HEK293 (cell line): ENCODE measurements around the gene PDE4D.
A peak's percentile ranks its signal among the peaks of the same experiment; 100 is the strongest.

Experiments used
- BCL11A ChIP-seq: fragments of 450-650 bp; formaldehyde crosslinking; IDR thresholded peaks from 2 replicates; pipeline ENCODE4 v1.5.1; 2016; ENCODE audit warnings: low read depth, missing biosample characterization, missing genetic modification characterization
- EGR2 ChIP-seq: fragments of 450-650 bp; formaldehyde crosslinking; IDR thresholded peaks from 2 replicates; pipeline ENCODE4 v1.5.1; 2016; ENCODE audit warnings: low read depth, missing biosample characterization, missing genetic modification characterization
- FEZF1 ChIP-seq: fragments of 450-650 bp; formaldehyde crosslinking; IDR thresholded peaks from 2 replicates; pipeline ENCODE4 v1.5.1; 2016; ENCODE audit warnings: missing biosample characterization, missing genetic modification characterization
- GLI2 ChIP-seq: fragments of 450-650 bp; formaldehyde crosslinking; IDR thresholded peaks from 2 replicates; pipeline ENCODE4; 2017; ENCODE audit warnings: missing biosample characterization, missing genetic modification characterization, low read depth, borderline replicate concordance
- GLIS1 ChIP-seq: fragments of 450-650 bp; formaldehyde crosslinking; IDR thresholded peaks from 2 replicates; pipeline ENCODE4 v1.5.1; 2016; ENCODE audit warnings: missing biosample characterization, missing genetic modification characterization
- KLF16 ChIP-seq: fragments of 450-650 bp; formaldehyde crosslinking; IDR thresholded peaks from 2 replicates; pipeline ENCODE4 v1.5.1; 2017; ENCODE audit warnings: missing biosample characterization, missing genetic modification characterization
- OVOL3 ChIP-seq: fragments of 450-650 bp; formaldehyde crosslinking; IDR thresholded peaks from 2 replicates; pipeline ENCODE4 v1.5.1; 2016; ENCODE audit warnings: missing biosample characterization, missing genetic modification characterization
- RBAK ChIP-seq: fragments of 450-650 bp; formaldehyde crosslinking; IDR thresholded peaks from 2 replicates; pipeline ENCODE4 v1.5.1; 2016; ENCODE audit warnings: missing biosample characterization, missing genetic modification characterization
- SP2 ChIP-seq: fragments of 450-650 bp; formaldehyde crosslinking; IDR thresholded peaks from 2 replicates; pipeline ENCODE4 v1.5.1; 2016; ENCODE audit warnings: missing biosample characterization, missing genetic modification characterization
- SP7 ChIP-seq: fragments of 450-650 bp; formaldehyde crosslinking; IDR thresholded peaks from 2 replicates; pipeline ENCODE4 v1.5.1; 2016; ENCODE audit warnings: missing biosample characterization, missing genetic modification characterization
- YY1 ChIP-seq: fragments of 450-650 bp; formaldehyde crosslinking; IDR thresholded peaks from 2 replicates; pipeline ENCODE4 v1.5.1; 2018; ENCODE audit warnings: missing biosample characterization, missing genetic modification characterization
- ZBTB8A ChIP-seq: fragments of 450-650 bp; formaldehyde crosslinking; IDR thresholded peaks from 2 replicates; pipeline ENCODE4 v1.5.1; 2016; ENCODE audit warnings: missing biosample characterization, missing genetic modification characterization
- ZFP69B ChIP-seq: fragments of 450-650 bp; formaldehyde crosslinking; IDR thresholded peaks from 2 replicates; pipeline ENCODE4 v1.5.1; 2016; ENCODE audit warnings: missing biosample characterization, missing genetic modification characterization
- ZNF112 ChIP-seq: fragments of 450-650 bp; formaldehyde crosslinking; IDR thresholded peaks from 2 replicates; pipeline ENCODE4 v1.5.0; 2017; ENCODE audit warnings: missing biosample characterization, missing genetic modification characterization
- ZNF169 ChIP-seq: fragments of 450-650 bp; formaldehyde crosslinking; IDR thresholded peaks from 2 replicates; pipeline ENCODE4 v1.5.1; 2016; ENCODE audit warnings: missing biosample characterization, missing genetic modification characterization
- ZNF2 ChIP-seq: fragments of 450-650 bp; formaldehyde crosslinking; IDR thresholded peaks from 2 replicates; pipeline ENCODE4 v1.5.1; 2016; ENCODE audit warnings: missing biosample characterization, missing genetic modification characterization
- ZNF202 ChIP-seq: fragments of 450-650 bp; formaldehyde crosslinking; IDR thresholded peaks from 2 replicates; pipeline ENCODE4 v1.5.1; 2016; ENCODE audit warnings: missing biosample characterization, missing genetic modification characterization, borderline replicate concordance
- ZNF248 ChIP-seq: fragments of 450-650 bp; formaldehyde crosslinking; IDR thresholded peaks from 2 replicates; pipeline ENCODE4 v1.5.1; 2017; ENCODE audit warnings: missing biosample characterization, missing genetic modification characterization
- ZNF274 ChIP-seq, 2 experiments: fragments of 200-500 bp in 1 of 2; fragments of 450-650 bp in 1 of 2; sonication (Bioruptor generic) in 1 of 2; formaldehyde crosslinking in 1 of 2; IDR thresholded peaks; 2 replicates each; pipeline versions ENCODE4 v1.5.1 to v1.6.1; 2014 to 2016; ENCODE audit warnings: borderline replicate concordance in 1 of 2, inconsistent platforms in 1 of 2, low read length in 1 of 2, missing biosample characterization in 1 of 2, missing genetic modification characterization in 1 of 2
- ZNF311 ChIP-seq: fragments of 450-650 bp; formaldehyde crosslinking; IDR thresholded peaks from 2 replicates; pipeline ENCODE4 v1.5.1; 2017; ENCODE audit warnings: missing biosample characterization, missing genetic modification characterization, borderline replicate concordance
- ZNF324 ChIP-seq: fragments of 450-650 bp; formaldehyde crosslinking; IDR thresholded peaks from 2 replicates; pipeline ENCODE4 v1.5.1; 2016; ENCODE audit warnings: missing biosample characterization, missing genetic modification characterization
- ZNF366 ChIP-seq: fragments of 450-650 bp; formaldehyde crosslinking; conservative IDR thresholded peaks from 2 replicates; pipeline ENCODE4 v1.5.1; 2016; ENCODE audit warnings: missing biosample characterization, missing genetic modification characterization
- ZNF423 ChIP-seq: fragments of 450-650 bp; formaldehyde crosslinking; IDR thresholded peaks from 2 replicates; pipeline ENCODE4 v1.5.1; 2016; ENCODE audit warnings: missing biosample characterization, missing genetic modification characterization
- ZNF473 ChIP-seq: fragments of 450-650 bp; formaldehyde crosslinking; IDR thresholded peaks from 2 replicates; pipeline ENCODE4 v1.5.1; 2017; ENCODE audit warnings: missing biosample characterization, missing genetic modification characterization
- ZNF530 ChIP-seq: fragments of 450-650 bp; formaldehyde crosslinking; IDR thresholded peaks from 2 replicates; pipeline ENCODE4 v1.5.1; 2016; ENCODE audit warnings: low read depth, missing biosample characterization, missing genetic modification characterization
- ZNF561 ChIP-seq: fragments of 450-650 bp; IDR thresholded peaks from 2 replicates; pipeline ENCODE4 v1.5.1; 2018; ENCODE audit warnings: missing biosample characterization, missing genetic modification characterization, borderline replicate concordance
- ZNF600 ChIP-seq: fragments of 450-650 bp; formaldehyde crosslinking; IDR thresholded peaks from 2 replicates; pipeline ENCODE4 v1.5.1; 2016; ENCODE audit warnings: missing biosample characterization, missing genetic modification characterization
- ZNF837 ChIP-seq: fragments of 450-650 bp; formaldehyde crosslinking; IDR thresholded peaks from 2 replicates; pipeline ENCODE4 v1.5.1; 2016; ENCODE audit warnings: missing biosample characterization, missing genetic modification characterization
- TF ChIP-seq, protein P1 (sequence below): fragments of 450-650 bp; formaldehyde crosslinking; IDR thresholded peaks from 2 replicates; pipeline ENCODE4 v1.5.1; 2017; ENCODE audit warnings: missing biosample characterization, missing genetic modification characterization
- TF ChIP-seq, protein P2 (sequence below): fragments of 450-650 bp; formaldehyde crosslinking; IDR thresholded peaks from 2 replicates; pipeline ENCODE4 v1.5.1; 2016; ENCODE audit warnings: missing biosample characterization, missing genetic modification characterization, borderline replicate concordance
- TF ChIP-seq, protein P3 (sequence below): fragments of 450-650 bp; formaldehyde crosslinking; IDR thresholded peaks from 2 replicates; pipeline ENCODE4 v1.5.1; 2017; ENCODE audit warnings: missing biosample characterization, missing genetic modification characterization
- TF ChIP-seq, protein P4 (sequence below): fragments of 450-650 bp; IDR thresholded peaks from 2 replicates; pipeline ENCODE4 v1.5.1; 2018; ENCODE audit warnings: missing biosample characterization, mild to moderate bottlenecking, missing genetic modification characterization
- TF ChIP-seq, protein P5 (sequence below): fragments of 450-650 bp; formaldehyde crosslinking; optimal IDR thresholded peaks from 2 replicates; pipeline ENCODE3; 2016; ENCODE audit warnings: missing biosample characterization, mild to moderate bottlenecking, missing genetic modification characterization

Gene PDE4D

DNA sequence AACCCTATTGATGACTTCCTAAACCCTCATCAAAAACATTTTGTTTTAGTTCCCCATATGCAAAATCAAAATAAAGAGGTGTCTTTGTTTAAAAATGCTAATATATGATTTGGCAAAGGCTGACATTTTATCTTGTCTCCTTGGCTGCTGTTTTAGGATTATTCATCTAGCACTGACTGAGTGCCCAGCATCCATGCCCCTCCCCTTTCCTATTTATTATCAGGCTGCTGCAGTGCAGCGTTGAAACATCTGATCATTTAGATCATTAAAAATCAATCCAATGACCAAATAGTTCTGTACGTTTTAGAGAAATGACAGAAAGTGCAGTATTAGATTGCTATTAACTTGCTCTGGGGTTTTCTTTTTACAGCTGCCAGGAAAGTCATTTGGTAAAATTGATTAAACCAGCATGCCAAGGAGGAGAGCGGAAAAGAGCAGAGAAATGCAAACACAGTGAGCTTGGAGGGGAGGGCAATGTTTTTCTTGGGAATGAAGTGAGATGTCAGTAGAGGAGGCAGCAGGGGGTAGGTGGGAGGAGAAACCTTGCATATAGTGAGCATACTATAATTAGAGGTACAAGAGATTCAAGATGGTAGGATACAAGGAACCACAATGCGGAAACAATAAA lies 286.3 kb downstream of the PDE4D start (continued):
- TF ChIP-seq, protein P1, sequence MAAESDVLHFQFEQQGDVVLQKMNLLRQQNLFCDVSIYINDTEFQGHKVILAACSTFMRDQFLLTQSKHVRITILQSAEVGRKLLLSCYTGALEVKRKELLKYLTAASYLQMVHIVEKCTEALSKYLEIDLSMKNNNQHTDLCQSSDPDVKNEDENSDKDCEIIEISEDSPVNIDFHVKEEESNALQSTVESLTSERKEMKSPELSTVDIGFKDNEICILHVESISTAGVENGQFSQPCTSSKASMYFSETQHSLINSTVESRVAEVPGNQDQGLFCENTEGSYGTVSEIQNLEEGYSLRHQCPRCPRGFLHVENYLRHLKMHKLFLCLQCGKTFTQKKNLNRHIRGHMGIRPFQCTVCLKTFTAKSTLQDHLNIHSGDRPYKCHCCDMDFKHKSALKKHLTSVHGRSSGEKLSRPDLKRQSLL (tag by site-specific recombination): no peak
- TF ChIP-seq, protein P2, sequence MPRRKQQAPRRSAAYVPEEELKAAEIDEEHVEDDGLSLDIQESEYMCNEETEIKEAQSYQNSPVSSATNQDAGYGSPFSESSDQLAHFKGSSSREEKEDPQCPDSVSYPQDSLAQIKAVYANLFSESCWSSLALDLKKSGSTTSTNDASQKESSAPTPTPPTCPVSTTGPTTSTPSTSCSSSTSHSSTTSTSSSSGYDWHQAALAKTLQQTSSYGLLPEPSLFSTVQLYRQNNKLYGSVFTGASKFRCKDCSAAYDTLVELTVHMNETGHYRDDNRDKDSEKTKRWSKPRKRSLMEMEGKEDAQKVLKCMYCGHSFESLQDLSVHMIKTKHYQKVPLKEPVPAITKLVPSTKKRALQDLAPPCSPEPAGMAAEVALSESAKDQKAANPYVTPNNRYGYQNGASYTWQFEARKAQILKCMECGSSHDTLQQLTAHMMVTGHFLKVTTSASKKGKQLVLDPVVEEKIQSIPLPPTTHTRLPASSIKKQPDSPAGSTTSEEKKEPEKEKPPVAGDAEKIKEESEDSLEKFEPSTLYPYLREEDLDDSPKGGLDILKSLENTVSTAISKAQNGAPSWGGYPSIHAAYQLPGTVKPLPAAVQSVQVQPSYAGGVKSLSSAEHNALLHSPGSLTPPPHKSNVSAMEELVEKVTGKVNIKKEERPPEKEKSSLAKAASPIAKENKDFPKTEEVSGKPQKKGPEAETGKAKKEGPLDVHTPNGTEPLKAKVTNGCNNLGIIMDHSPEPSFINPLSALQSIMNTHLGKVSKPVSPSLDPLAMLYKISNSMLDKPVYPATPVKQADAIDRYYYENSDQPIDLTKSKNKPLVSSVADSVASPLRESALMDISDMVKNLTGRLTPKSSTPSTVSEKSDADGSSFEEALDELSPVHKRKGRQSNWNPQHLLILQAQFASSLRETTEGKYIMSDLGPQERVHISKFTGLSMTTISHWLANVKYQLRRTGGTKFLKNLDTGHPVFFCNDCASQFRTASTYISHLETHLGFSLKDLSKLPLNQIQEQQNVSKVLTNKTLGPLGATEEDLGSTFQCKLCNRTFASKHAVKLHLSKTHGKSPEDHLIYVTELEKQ (tag by site-specific recombination): no peak
- TF ChIP-seq SP2 (tag by site-specific recombination) (no peak), SP7 (tag by site-specific recombination) (peak; percentile 49; the same call in 1 of the 2 replicates), ZNF473 (tag by site-specific recombination) (no peak), ZNF837 (tag by site-specific recombination) (no peak), ZNF311 (no peak), EGR2 (tag by site-specific recombination) (no peak), RBAK (tag by site-specific recombination) (no peak), ZNF248 (tag by site-specific recombination) (no peak), ZNF530 (tag by site-specific recombination) (no peak), BCL11A (tag by site-specific recombination) (no peak), FEZF1 (tag by site-specific recombination) (peak; percentile 84), ZNF274 (IDR thresholded peaks at IDR 0.05; ENCODE audit: low read length) (no peak), ZNF274 (tag by site-specific recombination; IDR thresholded peaks at IDR 0.05; ENCODE audit: borderline replicate concordance) (no peak), YY1 (no peak), ZNF600 (no peak), GLI2 (tag by site-specific recombination) (no peak), OVOL3 (tag by site-specific recombination) (no peak), ZNF561 (tag by site-specific recombination) (no peak), GLIS1 (peak; percentile 81), ZBTB8A (tag by site-specific recombination) (no peak), ZNF366 (tag by site-specific recombination) (no peak), ZNF324 (tag by site-specific recombination) (no peak), ZNF2 (tag by site-specific recombination) (no peak), ZNF423 (tag by site-specific recombination) (no peak), ZNF169 (tag by site-specific recombination) (no peak), KLF16 (tag by site-specific recombination) (no peak), ZNF202 (tag by site-specific recombination) (no peak), ZNF112 (tag by site-specific recombination) (no peak), ZFP69B (tag by site-specific recombination) (no peak)
- TF ChIP-seq, protein P3, sequence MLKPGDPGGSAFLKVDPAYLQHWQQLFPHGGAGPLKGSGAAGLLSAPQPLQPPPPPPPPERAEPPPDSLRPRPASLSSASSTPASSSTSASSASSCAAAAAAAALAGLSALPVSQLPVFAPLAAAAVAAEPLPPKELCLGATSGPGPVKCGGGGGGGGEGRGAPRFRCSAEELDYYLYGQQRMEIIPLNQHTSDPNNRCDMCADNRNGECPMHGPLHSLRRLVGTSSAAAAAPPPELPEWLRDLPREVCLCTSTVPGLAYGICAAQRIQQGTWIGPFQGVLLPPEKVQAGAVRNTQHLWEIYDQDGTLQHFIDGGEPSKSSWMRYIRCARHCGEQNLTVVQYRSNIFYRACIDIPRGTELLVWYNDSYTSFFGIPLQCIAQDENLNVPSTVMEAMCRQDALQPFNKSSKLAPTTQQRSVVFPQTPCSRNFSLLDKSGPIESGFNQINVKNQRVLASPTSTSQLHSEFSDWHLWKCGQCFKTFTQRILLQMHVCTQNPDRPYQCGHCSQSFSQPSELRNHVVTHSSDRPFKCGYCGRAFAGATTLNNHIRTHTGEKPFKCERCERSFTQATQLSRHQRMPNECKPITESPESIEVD (tag by site-specific recombination): peak; percentile 54; the same call in 1 of the 2 replicates
- TF ChIP-seq, protein P4, sequence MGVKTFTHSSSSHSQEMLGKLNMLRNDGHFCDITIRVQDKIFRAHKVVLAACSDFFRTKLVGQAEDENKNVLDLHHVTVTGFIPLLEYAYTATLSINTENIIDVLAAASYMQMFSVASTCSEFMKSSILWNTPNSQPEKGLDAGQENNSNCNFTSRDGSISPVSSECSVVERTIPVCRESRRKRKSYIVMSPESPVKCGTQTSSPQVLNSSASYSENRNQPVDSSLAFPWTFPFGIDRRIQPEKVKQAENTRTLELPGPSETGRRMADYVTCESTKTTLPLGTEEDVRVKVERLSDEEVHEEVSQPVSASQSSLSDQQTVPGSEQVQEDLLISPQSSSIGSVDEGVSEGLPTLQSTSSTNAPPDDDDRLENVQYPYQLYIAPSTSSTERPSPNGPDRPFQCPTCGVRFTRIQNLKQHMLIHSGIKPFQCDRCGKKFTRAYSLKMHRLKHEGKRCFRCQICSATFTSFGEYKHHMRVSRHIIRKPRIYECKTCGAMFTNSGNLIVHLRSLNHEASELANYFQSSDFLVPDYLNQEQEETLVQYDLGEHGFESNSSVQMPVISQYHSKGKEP (tag by site-specific recombination): no peak
- TF ChIP-seq, protein P5, sequence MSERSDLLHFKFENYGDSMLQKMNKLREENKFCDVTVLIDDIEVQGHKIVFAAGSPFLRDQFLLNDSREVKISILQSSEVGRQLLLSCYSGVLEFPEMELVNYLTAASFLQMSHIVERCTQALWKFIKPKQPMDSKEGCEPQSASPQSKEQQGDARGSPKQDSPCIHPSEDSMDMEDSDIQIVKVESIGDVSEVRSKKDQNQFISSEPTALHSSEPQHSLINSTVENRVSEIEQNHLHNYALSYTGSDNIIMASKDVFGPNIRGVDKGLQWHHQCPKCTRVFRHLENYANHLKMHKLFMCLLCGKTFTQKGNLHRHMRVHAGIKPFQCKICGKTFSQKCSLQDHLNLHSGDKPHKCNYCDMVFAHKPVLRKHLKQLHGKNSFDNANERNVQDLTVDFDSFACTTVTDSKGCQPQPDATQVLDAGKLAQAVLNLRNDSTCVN: no peak
